B cell (primary cell): ENCODE results near the gene CASTOR1. TPM values are rescaled to one million over a fixed set of nuclear protein-coding genes. Genes with fewer than 3 reads are reported as not detected.

Experiments
- ATAC-seq: fragments of 200-7000 bp; cut with Tn5 transposase; one replicate; pipeline ENCODE4 v1.10.0; 2021; ENCODE audit warnings: low read depth, mild to moderate bottlenecking, moderate number of reproducible peaks, moderate library complexity
- CTCF ChIA-PET: fragments of 350-600 bp; sonication (Branson Sonifier 250); formaldehyde crosslinking; loops from one replicate; lab custom pipeline; 2021; ENCODE audit warnings: antibody characterized with exemption, inconsistent platforms; lab: Charles Lee
- POLR2A ChIA-PET: fragments of 350-600 bp; sonication (Branson Sonifier 250); formaldehyde crosslinking; loops from one replicate; lab custom pipeline; 2021; ENCODE audit warnings: antibody characterized with exemption; lab: Charles Lee
- DNase-seq: peaks from one replicate; pipeline ENCODE4 v3.0.0; 2013
- H2AFZ ChIP-seq: 2 replicates; pipeline ENCODE4 v1.6.1; 2012; ENCODE audit warnings: mild to moderate bottlenecking, low read depth, low read length; ENCODE audit not compliant: insufficient read depth, poor library complexity, severe bottlenecking
- H3K27ac ChIP-seq, 2 donors: 1 replicate in 1 of 2; 2 replicates in 1 of 2; pipeline ENCODE4 v1.5.1; 2012 to 2013; ENCODE audit warnings: low read length in 2 of 2, mild to moderate bottlenecking in 2 of 2, moderate library complexity in 1 of 2
- H3K27me3 ChIP-seq, 4 experiments: fragments of 200-600 bp in 1 of 4; sonication (generic) in 1 of 4; replicated peaks in 1 of 4; 1 replicate in 2 of 4; 2 replicates in 2 of 4; pipeline versions ENCODE4 v1.6.1 to v1.7.0; 2013 to 2016; ENCODE audit warnings: low read length in 3 of 4, mild to moderate bottlenecking in 2 of 4, mixed read lengths in 1 of 4, moderate library complexity in 1 of 4; ENCODE audit not compliant: insufficient read depth in 4 of 4, control insufficient read depth in 3 of 4; ENCODE audit errors: control extremely low read depth in 1 of 4
- H3K36me3 ChIP-seq, 2 experiments: replicated peaks in 1 of 2; 1 replicate in 1 of 2; 2 replicates in 1 of 2; pipeline versions ENCODE4 v1.6.1 to v1.7.1; 2013; ENCODE audit warnings: low read length in 1 of 2; ENCODE audit not compliant: insufficient read depth in 2 of 2, control insufficient read depth in 1 of 2; ENCODE audit errors: control extremely low read depth in 1 of 2, extremely low read depth in 1 of 2
- H3K4me1 ChIP-seq, 2 donors: fragments of 200-600 bp in 1 of 2; sonication (generic) in 1 of 2; 1 replicate in 1 of 2; 2 replicates in 1 of 2; pipeline versions ENCODE4 v1.5.1 to v1.6.1; 2013 to 2017; ENCODE audit warnings: low read length in 2 of 2; ENCODE audit not compliant: control insufficient read depth in 2 of 2, insufficient read depth in 2 of 2
- H3K4me2 ChIP-seq: replicated peaks from 2 replicates; pipeline ENCODE3; 2012; ENCODE audit warnings: mild to moderate bottlenecking, low read depth, low read length; ENCODE audit not compliant: poor library complexity, severe bottlenecking
- H3K4me3 ChIP-seq, 5 experiments: fragments of 200-600 bp in 1 of 5; sonication (generic) in 1 of 5; 1 replicate in 3 of 5; 2 replicates in 2 of 5; pipeline versions ENCODE4 v1.5.1 to v1.7.0; 2011 to 2016; ENCODE audit warnings: low read length in 4 of 5, mild to moderate bottlenecking in 4 of 5, low read depth in 2 of 5, control low read depth in 1 of 5, moderate library complexity in 1 of 5; ENCODE audit not compliant: insufficient read depth in 1 of 5; ENCODE audit errors: control extremely low read depth in 1 of 5, extremely low read depth in 1 of 5
- H3K79me2 ChIP-seq: fragments of 200-600 bp; sonication (generic); one replicate; pipeline ENCODE4 v1.6.0; 2016; ENCODE audit warnings: low read length; ENCODE audit not compliant: control insufficient read depth, insufficient read depth
- H3K9ac ChIP-seq: fragments of 200-600 bp; sonication (generic); 2 replicates; pipeline ENCODE4 v1.6.1; 2017; ENCODE audit warnings: mild to moderate bottlenecking, low read length, moderate library complexity
- H3K9me3 ChIP-seq, 3 donors: one replicate each; pipeline versions ENCODE4 v1.6.1 to v1.7.1; 2013; ENCODE audit warnings: low read length in 2 of 3; ENCODE audit not compliant: control insufficient read depth in 2 of 3, insufficient read depth in 1 of 3; ENCODE audit errors: control extremely low read depth in 1 of 3
- H4K20me1 ChIP-seq: 2 replicates; pipeline ENCODE4 v1.6.0; 2012; ENCODE audit warnings: mild to moderate bottlenecking, low read length; ENCODE audit not compliant: insufficient read depth, control insufficient read depth, poor library complexity, severe bottlenecking
- H3K27ac Mint-ChIP-seq: one replicate; pipeline ENCODE4 v1.8.0; 2021; ENCODE audit warnings: mixed read lengths
- H3K27me3 Mint-ChIP-seq: one replicate; pipeline ENCODE4 v1.8.0; 2021; ENCODE audit warnings: mixed read lengths
- H3K4me1 Mint-ChIP-seq: one replicate; pipeline ENCODE4 v1.8.0; 2021; ENCODE audit warnings: mixed read lengths
- H3K4me3 Mint-ChIP-seq: one replicate; pipeline ENCODE4 v1.8.0; 2021; ENCODE audit warnings: mixed read lengths
- H3K9me3 Mint-ChIP-seq: one replicate; pipeline ENCODE4 v1.8.0; 2022; ENCODE audit warnings: mixed read lengths; ENCODE audit not compliant: insufficient read depth
- EZH2 ChIP-seq: IDR thresholded peaks from 2 replicates; pipeline ENCODE4 v1.6.1; 2012; ENCODE audit warnings: borderline replicate concordance, low read depth, mild to moderate bottlenecking, moderate library complexity, low read length; ENCODE audit not compliant: insufficient read depth, poor library complexity, severe bottlenecking
- WGBS: methylation state at CpG from one replicate; pipeline ENCODE4 v1.1.5; 2013; ENCODE audit warnings: missing lambda C conversion rate; ENCODE audit not compliant: insufficient coverage; 5-methylcytosine and 5-hydroxymethylcytosine counted together
- intact Hi-C: fragments of 100-400 bp; cut with micrococcal nuclease; formaldehyde crosslinking; loops from one replicate; pipeline ENCODE4 v1.10.0; 2022
- polyA plus RNA-seq: library from polyadenylated mRNA; depleted of rRNA; stranded (reverse); fragments of >200 nt; gene quantifications from 2 replicates; pipeline ENCODE4 v1.2.3, GENCODE V29; 2012
- total RNA-seq, 2 donors: library from RNA; stranded (reverse); fragments of 120-200 nt in 1 of 2; gene quantifications; 1 replicate in 1 of 2; 2 replicates in 1 of 2; pipeline versions ENCODE4 v1.2.3 to v1.2.4, GENCODE V29; 2013 to 2022
- TF ChIP-seq, protein P1 (sequence below): fragments of 200-600 bp; IDR thresholded peaks from one replicate; pipeline ENCODE4 v1.8.0; 2022; ENCODE audit warnings: antibody characterized with exemption, mild to moderate bottlenecking

The CASTOR1 gene
- total and polyA plus RNA-seq, 2 donors (not counting 1 experiment from before 2014, with no cell fraction given): 16.3 to 18.4 TPM

DNA sequence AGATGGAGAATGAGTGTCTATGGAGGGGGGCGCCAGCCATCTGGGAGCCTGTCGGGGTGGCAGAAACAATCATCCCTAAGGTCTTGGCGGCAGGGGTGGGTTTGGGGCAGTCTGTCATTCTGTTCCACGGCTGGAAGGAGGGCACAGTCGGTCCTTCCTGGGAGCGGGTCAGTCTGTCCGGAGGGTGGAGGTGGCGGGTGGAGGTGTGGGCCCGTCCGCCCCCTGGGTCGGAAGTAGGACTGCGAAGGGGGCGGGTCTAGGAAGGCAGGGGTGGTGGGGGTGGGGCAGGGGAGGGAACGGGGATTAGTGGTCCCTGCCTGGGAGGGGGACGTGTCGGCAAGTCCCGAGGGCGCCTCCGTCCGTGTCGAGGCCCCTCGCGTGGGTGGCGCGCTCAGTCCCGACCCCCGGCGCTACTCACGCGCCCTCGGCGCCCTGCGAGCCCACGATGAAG lies 37.0 kb upstream of the CASTOR1 start:
- Histone ChIP-seq H3K27ac (peak overlapping the region in 1 of 2 donors; percentile 62), H2AFZ (peak overlapping the region; percentile 87), H3K9me3 (no peaks in the 10 kb centered on the region), H3K4me1 (peaks cover 30 to 44% of the 10 kb centered on the region in 2 donors), H3K4me3 (peak overlapping the region; percentile 17 to 92 (median 83)), H3K79me2 (peaks cover 58% of the 10 kb centered on the region), H3K27me3 (no peaks in the 10 kb centered on the region), H3K9ac (peak overlapping the region; percentile 86), H3K4me2 (peak overlapping the region; percentile 97), H3K36me3 (peaks cover 0 to 23% of the 10 kb centered on the region in 2 experiments), H4K20me1 (peaks cover 50% of the 10 kb centered on the region)
- H3K27ac Mint-ChIP-seq: peak overlapping the region; percentile 82
- ATAC-seq (peak; percentile 15), DNase-seq (no peak)
- under 1% methylated on average over 25 of the region's 34 CpGs for WGBS
- H3K4me3 Mint-ChIP-seq: peak overlapping the region; percentile 83
- ChIA-PET CTCF (interaction anchor here (0.8 to 3.5 kb wide), 12 partner anchors 16 to 967 kb away, joined by 3 to 99 read pairs (median 4); partner anchors contain the start of genes CASTOR1, CCDC157, RNF215 and SF3A1), POLR2A (interaction anchor here (0.6 to 5.7 kb wide), 7 partner anchors 17 to 37 kb away, joined by 3 to 64 read pairs (median 16); partner anchors contain the start of genes CASTOR1, CCDC157 and SF3A1)
- peaks cover 52% of the 10 kb centered on the region for H3K4me1 Mint-ChIP-seq
- no peaks in the 10 kb centered on the region for H3K27me3 Mint-ChIP-seq
- intact Hi-C loops: loop anchor here (1.0 kb wide), 1 partner anchor 98 kb away; no protein-coding TSS in a partner anchor
- H3K9me3 Mint-ChIP-seq: no peaks in the 10 kb centered on the region
- TF ChIP-seq, protein P1, sequence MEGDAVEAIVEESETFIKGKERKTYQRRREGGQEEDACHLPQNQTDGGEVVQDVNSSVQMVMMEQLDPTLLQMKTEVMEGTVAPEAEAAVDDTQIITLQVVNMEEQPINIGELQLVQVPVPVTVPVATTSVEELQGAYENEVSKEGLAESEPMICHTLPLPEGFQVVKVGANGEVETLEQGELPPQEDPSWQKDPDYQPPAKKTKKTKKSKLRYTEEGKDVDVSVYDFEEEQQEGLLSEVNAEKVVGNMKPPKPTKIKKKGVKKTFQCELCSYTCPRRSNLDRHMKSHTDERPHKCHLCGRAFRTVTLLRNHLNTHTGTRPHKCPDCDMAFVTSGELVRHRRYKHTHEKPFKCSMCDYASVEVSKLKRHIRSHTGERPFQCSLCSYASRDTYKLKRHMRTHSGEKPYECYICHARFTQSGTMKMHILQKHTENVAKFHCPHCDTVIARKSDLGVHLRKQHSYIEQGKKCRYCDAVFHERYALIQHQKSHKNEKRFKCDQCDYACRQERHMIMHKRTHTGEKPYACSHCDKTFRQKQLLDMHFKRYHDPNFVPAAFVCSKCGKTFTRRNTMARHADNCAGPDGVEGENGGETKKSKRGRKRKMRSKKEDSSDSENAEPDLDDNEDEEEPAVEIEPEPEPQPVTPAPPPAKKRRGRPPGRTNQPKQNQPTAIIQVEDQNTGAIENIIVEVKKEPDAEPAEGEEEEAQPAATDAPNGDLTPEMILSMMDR: no peak
- TF ChIP-seq EZH2: no peak

DNA sequence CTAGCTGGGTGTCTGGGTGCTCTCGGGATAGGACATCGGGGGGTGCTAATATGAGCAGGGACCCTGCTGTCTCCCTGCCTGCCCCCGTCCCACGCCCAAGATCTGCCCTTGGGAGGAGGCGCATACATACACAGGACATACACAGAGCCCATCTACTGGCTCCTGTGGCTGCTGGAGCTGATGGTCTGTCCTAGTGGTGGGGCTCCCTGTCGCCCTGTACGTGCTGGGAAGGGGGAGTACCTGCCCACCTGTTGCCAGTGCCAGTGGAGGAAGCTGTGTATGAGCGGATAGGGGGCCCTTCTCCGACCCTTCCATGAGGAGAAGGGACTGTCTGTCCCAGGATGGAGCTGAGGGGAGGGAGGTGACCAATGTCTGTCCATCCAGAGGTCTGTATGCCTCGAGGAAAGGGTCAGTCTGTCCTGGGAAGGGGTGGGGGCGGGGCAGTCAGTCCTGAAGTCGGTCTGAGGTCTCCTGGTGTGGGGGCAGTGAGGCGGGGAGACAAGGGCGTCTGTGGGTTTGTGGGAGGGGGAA lies 36.5 kb upstream of the CASTOR1 start:
- ChIA-PET CTCF (interaction anchor here (1.0 to 5.3 kb wide), 5 partner anchors 16 to 967 kb away, joined by 3 to 31 read pairs (median 5); partner anchors contain the start of genes CASTOR1 and RNF215), POLR2A (interaction anchor here (2.6 to 5.7 kb wide), 3 partner anchors 16 to 36 kb away, joined by 22 to 64 read pairs (median 22); partner anchors contain the start of gene CASTOR1)
- Mint-ChIP-seq H3K4me3 (peak overlapping the region; percentile 83), H3K4me1 (peaks cover 54% of the 10 kb centered on the region), H3K27ac (peak overlapping the region; percentile 82), H3K27me3 (no peaks in the 10 kb centered on the region), H3K9me3 (no peaks in the 10 kb centered on the region)
- TF ChIP-seq, protein P1: no peak
- no peak for TF ChIP-seq EZH2
- intact Hi-C loops: loop anchor here (1.0 kb wide), 1 partner anchor 99 kb away; no protein-coding TSS in a partner anchor
- DNase-seq (no peak), ATAC-seq (no peak)
- 20% methylated on average over 10 of the region's 14 CpGs for WGBS
- peaks cover 30 to 48% of the 10 kb centered on the region in 2 donors for H3K4me1 ChIP-seq
- no peak overlapping the region for H2AFZ ChIP-seq
- peaks cover 63% of the 10 kb centered on the region for H3K79me2 ChIP-seq
- H3K4me2 ChIP-seq: peak overlapping the region; percentile 97
- no peaks in the 10 kb centered on the region for H3K9me3 ChIP-seq
- peak overlapping the region in 1 of 2 donors; percentile 62 for H3K27ac ChIP-seq
- H3K36me3 ChIP-seq: peaks cover 0 to 21% of the 10 kb centered on the region in 2 experiments
- no peaks in the 10 kb centered on the region for H3K27me3 ChIP-seq
- peaks cover 54% of the 10 kb centered on the region for H4K20me1 ChIP-seq
- H3K4me3 ChIP-seq: peak overlapping the region in 4 of 5 experiments; percentile 81 to 92 (median 86)
- H3K9ac ChIP-seq: peak overlapping the region; percentile 86
